DLD1 (cell line): Measurements from ENCODE around the gene KATNIP.

Experiments used
- in situ Hi-C: cut with HindIII; loops from 2 replicates; pipeline ENCODE4 v1.10.0; 2017; ENCODE audit warnings: low sequenced_read_pairs

KATNIP gene

DNA sequence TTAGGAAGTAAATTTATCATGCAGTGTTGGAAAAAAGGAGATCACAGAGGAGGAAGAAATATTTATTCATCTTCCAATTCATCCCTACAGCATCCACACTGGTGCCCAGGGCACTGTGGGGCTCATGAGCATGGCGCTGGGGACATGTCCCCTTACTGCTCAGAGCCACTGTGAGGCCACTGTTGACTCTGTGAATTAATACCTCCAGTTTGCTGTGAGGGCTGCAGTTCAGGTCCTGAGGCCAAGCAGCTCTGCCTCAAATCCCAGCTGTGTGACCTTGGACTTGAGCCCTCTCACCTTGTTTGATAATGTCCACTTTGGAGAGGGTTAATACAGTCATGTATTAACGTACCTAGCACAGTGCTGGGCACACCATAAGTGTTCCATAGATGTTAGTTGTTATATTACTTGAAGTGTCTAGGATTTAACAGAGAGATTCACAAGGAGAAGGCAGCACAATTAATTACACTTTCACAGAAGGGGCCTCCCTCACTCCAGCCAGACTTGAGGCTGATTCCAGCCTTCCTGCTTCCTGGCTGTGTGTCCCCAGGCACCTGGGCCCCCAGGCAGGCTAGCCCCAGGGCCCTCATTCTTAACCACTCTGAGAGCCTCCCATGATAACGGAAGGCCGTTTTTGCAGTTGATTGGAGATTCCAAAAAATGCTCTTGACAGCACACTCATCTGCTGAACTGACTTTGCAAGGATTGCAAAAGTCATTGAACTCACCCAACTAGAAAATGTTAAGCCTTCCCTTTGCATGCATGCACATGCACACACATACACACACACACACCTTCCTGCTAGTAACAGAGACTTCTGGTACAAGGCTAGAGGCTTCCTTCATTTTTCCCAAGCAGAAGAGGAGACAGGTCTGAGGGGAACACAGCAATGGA, 29.4 kb downstream of the KATNIP start:
- in situ Hi-C loops: no loop called here

DNA sequence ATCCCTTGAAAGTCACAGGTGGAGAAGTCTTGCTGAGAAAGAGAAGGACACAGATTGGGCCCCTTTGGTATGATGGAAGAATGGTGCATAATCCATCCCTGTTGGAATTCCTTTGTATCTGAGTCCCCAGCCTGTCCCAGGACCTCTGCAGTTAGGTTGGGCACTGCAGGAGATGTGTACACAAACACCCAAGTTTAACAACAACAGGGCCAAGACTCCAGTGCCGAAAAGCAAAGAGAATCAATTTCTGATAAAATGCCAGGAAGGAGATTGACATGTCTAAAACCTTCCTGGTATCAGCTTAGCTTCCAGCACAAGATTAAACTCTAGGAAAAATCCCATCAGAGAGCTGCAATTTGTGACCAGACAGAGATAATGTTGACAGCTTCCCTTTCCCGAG, 32.9 kb downstream of the KATNIP start:
- in situ Hi-C loops: no loop called here

DNA sequence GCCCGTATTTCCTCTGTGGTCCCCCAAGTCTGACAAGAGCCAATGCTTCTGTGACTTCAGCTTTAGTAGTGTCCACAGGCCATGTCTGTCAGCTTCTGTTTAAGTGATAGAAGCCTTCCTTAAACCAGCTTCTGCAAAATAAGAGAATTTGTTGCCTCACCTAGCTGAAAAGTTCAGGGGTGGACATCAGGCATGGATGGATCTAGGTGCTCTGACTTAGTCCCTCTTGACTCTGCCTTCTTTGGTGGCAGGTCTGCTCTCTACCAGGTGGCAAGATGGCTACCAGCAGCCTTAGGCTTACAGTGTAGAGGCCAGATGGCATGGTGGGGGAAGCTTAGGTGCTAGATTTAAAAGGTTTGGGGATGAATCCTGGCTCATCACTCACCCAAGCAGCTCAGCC, 33.7 kb downstream of the KATNIP start:
- in situ Hi-C loops: no loop called here

DNA sequence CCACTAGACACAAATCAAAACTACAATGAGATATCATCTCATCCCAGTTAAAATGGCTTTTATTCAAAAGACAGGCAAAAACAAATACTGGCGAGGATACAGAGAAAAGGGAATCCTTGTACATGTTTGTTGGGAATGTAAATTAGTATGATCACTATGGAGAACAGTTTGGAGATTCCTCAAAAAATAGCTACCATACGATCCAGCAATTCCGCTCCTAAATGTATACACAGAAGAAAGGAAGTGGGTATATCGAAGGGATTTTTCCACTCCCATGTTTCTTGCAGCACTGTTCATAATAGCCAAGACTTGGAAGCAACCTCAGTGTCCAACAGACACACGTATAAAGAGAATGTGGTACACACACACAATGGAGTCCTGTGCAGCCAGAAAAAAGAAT, 35.3 kb downstream of the KATNIP start:
- in situ Hi-C loops: no loop called here

DNA sequence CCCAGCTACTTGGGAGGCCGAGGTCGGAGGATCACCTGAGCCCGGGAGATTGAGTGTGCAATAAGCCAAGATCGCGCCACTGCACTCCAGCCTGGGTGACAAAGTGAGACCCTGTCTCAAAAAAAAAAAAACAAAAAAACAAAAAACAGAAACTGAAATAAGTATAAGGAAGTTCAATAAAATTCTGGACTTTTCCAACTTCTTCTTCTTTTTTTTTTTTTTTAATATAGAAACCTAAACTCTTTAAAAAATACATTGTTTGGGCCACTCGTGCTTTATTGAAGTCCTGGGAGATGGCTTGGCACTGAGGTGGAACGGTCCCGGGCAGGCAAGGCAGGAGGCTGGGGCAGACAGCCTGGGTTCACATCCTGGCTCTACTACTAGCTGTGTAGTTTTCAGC, 36.8 kb downstream of the KATNIP start:
- in situ Hi-C loops: no loop called here

DNA sequence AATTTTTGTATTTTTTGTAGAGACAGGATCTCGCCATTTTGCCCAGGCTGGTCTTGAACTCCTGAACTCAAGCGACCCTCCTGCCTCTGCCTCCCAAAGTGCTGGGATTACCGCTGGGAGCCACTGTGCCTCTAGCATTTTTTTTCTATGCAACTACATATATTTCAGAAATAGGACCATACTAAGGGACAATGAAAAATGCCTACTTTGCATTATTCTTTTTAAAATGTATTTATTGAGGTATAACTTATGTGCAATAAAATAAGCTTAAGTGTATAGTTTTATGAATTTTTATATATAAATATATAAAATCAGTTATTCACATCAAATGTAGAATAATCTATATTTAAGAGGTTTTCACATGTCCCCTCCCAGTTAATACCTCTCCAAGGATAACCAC, 38.1 kb downstream of the KATNIP start:
- in situ Hi-C loops: no loop called here

DNA sequence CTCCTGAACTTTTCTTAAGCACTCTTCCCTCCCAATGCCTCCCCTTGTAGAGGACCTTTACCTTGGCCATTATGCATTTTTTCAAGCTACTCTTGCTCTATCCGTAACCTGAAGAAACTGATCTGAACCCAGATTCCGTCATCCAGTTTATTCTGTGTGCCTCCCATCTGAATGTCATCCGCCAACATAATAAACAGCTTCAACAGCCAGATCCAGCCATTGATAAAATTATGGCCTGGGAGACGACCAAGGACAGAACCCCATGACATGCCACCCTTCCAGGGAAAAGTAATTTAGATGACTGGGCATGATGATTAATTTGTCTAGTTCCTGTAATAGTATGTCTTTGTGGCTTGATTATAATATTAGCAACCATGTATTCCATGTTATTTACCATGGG, 41.9 kb downstream of the KATNIP start:
- in situ Hi-C loops: no loop called here

DNA sequence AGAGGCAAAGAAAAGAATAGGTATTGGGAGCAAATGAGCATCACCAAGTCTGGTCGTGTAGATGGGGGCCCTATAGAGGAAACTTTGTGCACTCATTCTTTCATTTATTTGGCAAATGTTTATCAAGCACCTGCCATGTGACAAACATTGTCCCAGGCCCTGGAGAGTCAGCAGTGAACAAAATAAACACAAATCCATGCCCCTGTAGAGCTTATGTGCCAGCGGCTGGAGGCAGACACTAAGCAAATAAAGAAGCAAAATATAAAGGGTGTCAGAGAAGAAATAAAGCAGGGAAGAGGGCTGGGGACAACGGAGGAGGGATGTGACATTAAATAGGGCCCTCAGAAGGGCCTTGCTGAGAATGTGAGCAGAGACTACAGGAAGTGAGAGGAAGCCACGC, 45.5 kb downstream of the KATNIP start:
- in situ Hi-C loops: no loop called here

DNA sequence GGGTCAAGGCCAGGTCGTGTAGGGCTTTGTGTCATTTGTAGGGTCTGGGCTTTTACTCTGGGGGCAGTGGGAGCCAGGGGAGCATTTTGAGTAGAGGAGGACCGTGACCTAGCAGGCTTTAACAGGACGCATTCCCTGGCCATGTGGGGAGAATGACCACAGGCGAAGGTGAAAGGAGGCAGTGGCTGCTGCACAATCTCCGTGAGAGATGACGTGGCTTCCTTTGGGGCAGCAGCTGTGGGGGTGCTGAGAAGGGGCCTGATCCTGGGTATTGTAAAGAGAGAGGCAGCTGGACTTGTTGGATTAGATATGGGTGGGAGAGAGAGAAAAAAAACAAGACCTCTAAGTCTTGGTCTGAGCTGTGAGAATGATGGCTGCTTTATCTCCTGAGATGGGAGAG, 46.0 kb downstream of the KATNIP start:
- in situ Hi-C loops: no loop called here

DNA sequence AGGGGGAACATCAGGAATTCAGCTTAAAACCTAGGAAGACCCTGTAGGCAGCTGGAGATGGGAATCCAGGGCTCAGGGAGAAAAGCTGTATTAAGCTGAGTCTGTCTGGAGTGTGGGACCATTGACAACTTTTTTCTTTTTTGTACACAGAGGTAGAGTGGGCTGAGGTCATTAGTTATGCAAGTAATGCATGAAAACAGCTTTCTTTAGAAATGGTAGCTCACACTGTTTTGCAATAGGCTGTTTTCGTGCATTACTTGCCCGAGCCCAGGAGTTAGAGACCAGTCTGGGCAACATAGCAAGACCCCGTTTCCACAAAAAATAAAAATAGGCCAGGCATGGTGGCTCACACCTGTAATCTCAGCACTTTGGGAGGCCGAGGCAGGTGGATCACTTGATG, 46.5 kb downstream of the KATNIP start:
- in situ Hi-C loops: no loop called here

DNA sequence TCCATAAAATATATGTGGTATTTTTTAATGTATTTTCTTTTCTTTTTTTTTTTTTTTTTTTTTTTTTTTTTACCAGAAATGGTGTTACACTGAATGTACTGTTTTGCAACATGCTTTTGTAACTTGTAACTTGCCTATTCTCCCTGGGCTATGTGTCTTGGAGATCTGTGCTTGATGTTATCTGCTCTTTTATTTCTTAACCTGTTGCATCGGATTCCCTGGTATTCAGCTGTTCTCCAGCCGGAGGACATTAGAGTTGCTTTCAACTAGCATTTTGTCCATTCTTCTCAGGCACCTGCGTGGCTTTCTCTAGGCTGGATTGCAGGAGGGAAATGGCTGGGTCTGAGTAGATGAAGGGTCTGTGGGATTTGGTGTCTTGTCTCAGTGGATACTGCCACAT, 47.4 kb downstream of the KATNIP start:
- in situ Hi-C loops: no loop called here

DNA sequence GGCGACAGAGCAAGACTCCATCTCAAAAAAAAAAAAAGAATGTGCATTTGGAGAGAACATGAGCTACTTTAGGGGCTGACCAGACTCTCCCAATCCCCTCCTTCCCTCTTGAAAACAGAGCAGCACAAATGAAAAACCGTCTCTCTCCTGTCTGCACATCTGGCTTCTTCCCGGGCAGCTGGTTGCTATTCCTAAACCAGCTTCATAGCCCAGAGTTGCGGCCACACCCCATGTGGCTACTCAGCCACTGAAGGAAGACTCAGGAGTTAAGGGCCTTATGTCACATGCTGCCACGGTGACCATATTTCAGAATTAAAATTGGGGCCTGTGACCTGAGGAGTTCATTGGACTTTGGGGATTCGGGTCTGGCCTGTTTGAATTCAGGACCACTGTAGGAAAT, 48.3 kb downstream of the KATNIP start:
- in situ Hi-C loops: no loop called here

DNA sequence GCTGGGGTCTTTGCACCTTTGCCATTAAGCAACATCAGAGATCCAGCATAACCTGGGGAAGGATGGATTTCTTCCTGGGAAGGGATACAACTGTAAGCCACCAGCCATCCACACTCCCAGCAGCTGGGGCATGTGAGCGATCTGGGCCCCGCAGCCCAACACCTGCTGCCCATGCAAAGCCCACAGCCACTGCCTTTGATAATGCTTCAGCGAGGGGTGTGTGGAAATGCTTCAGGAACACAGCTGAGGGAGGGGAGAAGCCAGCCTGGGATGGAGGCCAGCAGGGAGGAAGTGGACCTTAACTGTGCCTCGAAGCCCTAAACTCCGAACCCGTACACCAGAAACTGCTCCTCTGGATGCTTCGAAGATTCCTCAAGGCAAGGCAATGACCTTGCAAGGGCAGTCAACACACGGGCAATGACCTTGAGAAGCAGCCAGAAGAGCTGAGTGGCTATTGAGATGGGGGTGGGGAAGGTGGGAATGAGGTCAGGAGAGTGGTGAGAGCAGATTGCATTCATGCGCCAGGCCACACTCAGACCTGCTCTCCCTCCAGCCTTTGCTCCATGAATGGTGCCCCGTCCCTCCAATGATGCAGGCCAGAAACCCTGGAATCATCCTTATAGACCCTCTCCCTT, 49.1 kb downstream of the KATNIP start:
- in situ Hi-C loops: no loop called here

DNA sequence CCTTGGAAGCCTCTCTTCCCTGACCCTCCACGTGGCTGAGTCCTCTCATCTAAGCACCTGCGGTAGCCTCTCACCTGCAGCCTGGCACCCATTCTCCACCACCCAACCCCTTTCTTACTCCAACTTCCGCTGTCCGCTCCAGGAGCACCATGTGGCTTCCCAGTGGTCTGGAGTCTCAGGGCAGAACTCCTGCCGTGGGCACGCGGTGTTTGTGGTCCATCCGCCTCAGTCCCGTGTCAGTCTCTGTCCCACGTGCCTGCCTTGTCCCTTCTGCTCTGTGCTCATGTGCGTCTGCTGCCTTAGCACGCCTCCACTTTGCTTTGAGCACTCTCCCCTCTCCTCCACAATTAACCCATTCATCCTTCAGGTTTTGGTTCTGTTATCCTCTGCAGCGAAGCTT, 49.7 kb downstream of the KATNIP start:
- in situ Hi-C loops: no loop called here
